ENCODE results near the gene GPR39.

GRCh38 chr2:132415256-132415914, 1.2 kb upstream of the GPR39 start:
- no peak for TF ChIP-seq CTCF (conservative IDR thresholded peaks at IDR 0.05 in 1 of 2, IDR thresholded peaks at IDR 0.05 in 1 of 2; ENCODE audit: low read depth in 1 of 2, low read length in 2 of 2)
- no peak for TF ChIP-seq EZH2 (IDR thresholded peaks at IDR 0.05; ENCODE audit: low read length, missing control alignments)
